Brain microvascular endothelial cell (primary cell): Measurements from ENCODE around the gene ARHGAP8.

Source experiments
- DNase-seq: peaks from one replicate; pipeline ENCODE4 v3.0.0-alpha.2; 2020
- H3K27ac ChIP-seq: fragments of 250-450 bp; sonication (Bioruptor Pico); 2 replicates; pipeline ENCODE4 v1.5.1; 2020; ENCODE audit warnings: mild to moderate bottlenecking, moderate library complexity
- H3K27me3 ChIP-seq: fragments of 250-450 bp; sonication (Bioruptor Pico); replicated peaks from 2 replicates; pipeline ENCODE4 v1.5.1; 2020; ENCODE audit warnings: mild to moderate bottlenecking
- H3K36me3 ChIP-seq: fragments of 250-450 bp; sonication (Bioruptor Pico); replicated peaks from 2 replicates; pipeline ENCODE4 v1.5.1; 2020; ENCODE audit warnings: mild to moderate bottlenecking
- H3K4me3 ChIP-seq: 2 replicates; pipeline ENCODE4 v1.5.1; 2011; ENCODE audit warnings: low read depth, mild to moderate bottlenecking, control low read depth, low read length, moderate library complexity
- CTCF ChIP-seq: IDR thresholded peaks from 2 replicates; pipeline ENCODE4 v1.5.1; 2011; ENCODE audit warnings: low read depth, mild to moderate bottlenecking, moderate library complexity, low read length, control low read depth, inconsistent platforms; ENCODE audit errors: missing control alignments
- in situ Hi-C: cut with HindIII; loops from 2 replicates; pipeline ENCODE4 v1.10.0; 2017; ENCODE audit warnings: low sequenced_read_pairs, low pct_ligation_motif_present

The ARHGAP8 gene

GRCh38 chr22:44890416-44891292, 138.3 kb downstream of the ARHGAP8 start:
- in situ Hi-C loops: no loop called here
- TF ChIP-seq CTCF: no peak
- no peaks in the 10 kb centered on the region for H3K27me3 ChIP-seq
- H3K27ac ChIP-seq: no peak overlapping the region
- no peak for DNase-seq
- no peak overlapping the region for H3K4me3 ChIP-seq
- no peaks in the 10 kb centered on the region for H3K36me3 ChIP-seq

- Histone ChIP-seq H3K4me3 (no peak overlapping the region), H3K27me3 (no peaks in the 10 kb centered on the region), H3K27ac (no peak overlapping the region), H3K36me3 (no peaks in the 10 kb centered on the region)
- no peak for DNase-seq
- no peak for TF ChIP-seq CTCF
- in situ Hi-C loops: no loop called here
These were observed 138.9 kb downstream of the ARHGAP8 start for GRCh38 chr22:44891293-44891747.

GRCh38 chr22:44891791-44892190, 139.4 kb downstream of the ARHGAP8 start:
- TF ChIP-seq CTCF: no peak
- in situ Hi-C loops: no loop called here
- Histone ChIP-seq H3K36me3 (no peaks in the 10 kb centered on the region), H3K27ac (no peak overlapping the region), H3K4me3 (no peak overlapping the region), H3K27me3 (no peaks in the 10 kb centered on the region)
- no peak for DNase-seq

- H3K36me3 ChIP-seq: no peaks in the 10 kb centered on the region
- no peak for TF ChIP-seq CTCF
- H3K27me3 ChIP-seq: no peaks in the 10 kb centered on the region
- no peak overlapping the region for H3K4me3 ChIP-seq
- no peak for DNase-seq
- H3K27ac ChIP-seq: no peak overlapping the region
- in situ Hi-C loops: no loop called here
These were observed 139.9 kb downstream of the ARHGAP8 start for GRCh38 chr22:44892243-44892642.

DNA sequence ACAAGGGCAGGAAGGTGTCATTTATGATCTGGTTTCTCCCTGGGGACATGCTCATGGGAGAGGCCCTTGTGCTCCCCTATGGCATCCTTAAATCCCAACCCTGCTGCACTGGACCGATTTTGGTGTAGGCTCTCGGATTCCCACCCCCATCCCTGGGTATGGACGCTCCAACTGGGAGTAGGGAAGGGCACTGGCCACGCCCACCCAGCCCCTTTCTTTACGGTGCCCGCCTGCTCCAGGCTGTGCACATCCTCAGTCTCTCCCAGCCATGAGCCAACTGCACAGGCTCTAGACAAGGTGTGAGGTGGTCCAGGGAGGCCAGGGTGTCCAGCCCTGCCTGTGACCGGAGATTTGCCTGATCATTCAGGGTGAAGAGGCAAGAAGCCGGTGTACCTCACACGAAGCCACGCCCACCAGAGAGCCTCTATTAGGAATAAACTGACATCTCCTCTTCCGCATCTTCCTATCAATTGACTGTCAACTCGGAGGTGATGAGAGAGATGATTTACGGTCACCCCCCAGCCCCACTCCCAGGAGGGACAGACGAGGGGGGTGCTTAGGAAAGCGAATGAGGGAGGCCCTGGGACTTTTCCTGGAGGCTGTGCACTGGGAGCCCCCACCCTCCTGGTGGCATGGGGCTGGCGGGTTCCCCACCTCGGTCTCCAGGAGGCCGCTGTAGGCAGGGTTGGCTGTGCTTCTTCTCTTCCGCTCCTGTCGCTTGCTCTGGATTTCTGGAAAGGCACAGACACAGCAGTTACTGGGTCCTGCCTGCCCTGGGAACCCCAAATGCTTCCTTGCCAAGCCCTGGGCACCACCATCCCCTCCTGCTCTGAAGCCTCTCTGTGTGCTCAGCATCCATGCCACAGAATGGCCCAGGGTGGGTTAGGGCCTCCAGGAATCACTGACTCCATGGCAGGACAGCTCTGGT, 140.7 kb downstream of the ARHGAP8 start:
- no peak for DNase-seq
- TF ChIP-seq CTCF: no peak

More for the DNA sequence above, 140.7 kb downstream of the ARHGAP8 start:
- Histone ChIP-seq H3K27me3 (no peaks in the 10 kb centered on the region), H3K27ac (no peak overlapping the region), H3K36me3 (no peaks in the 10 kb centered on the region), H3K4me3 (no peak overlapping the region)
- in situ Hi-C loops: no loop called here
